Skeletal muscle tissue (tissue), 4 donors: ENCODE data around the gene DDX10. TPM values are rescaled to one million over a fixed set of nuclear protein-coding genes. Genes with fewer than 3 reads are reported as not detected.

ENCODE experiments used
- H3K27ac ChIP-seq: one replicate; pipeline ENCODE4 v1.7.0; 2013; ENCODE audit warnings: mild to moderate bottlenecking, low read depth, low read length, inconsistent platforms
- H3K27me3 ChIP-seq, 3 donors: one replicate each; pipeline ENCODE4 v1.7.0; 2013; ENCODE audit warnings: low read length in 3 of 3; ENCODE audit not compliant: control insufficient read depth in 3 of 3, insufficient read depth in 3 of 3
- H3K36me3 ChIP-seq, 3 donors: one replicate each; pipeline ENCODE4 v1.7.0; 2013; ENCODE audit warnings: low read length in 3 of 3; ENCODE audit not compliant: control insufficient read depth in 3 of 3, insufficient read depth in 3 of 3
- H3K4me1 ChIP-seq, 3 donors: one replicate each; pipeline ENCODE4 v1.7.0; 2013; ENCODE audit warnings: low read length in 3 of 3, mild to moderate bottlenecking in 3 of 3; ENCODE audit not compliant: control insufficient read depth in 3 of 3, insufficient read depth in 3 of 3
- H3K4me3 ChIP-seq, 3 donors: one replicate each; pipeline ENCODE4 v1.7.0; 2013; ENCODE audit warnings: low read length in 3 of 3
- H3K9ac ChIP-seq, 3 donors: one replicate each; pipeline ENCODE4 v1.7.0; 2013; ENCODE audit warnings: low read length in 3 of 3, mild to moderate bottlenecking in 3 of 3, moderate library complexity in 2 of 3, low read depth in 1 of 3
- H3K9me3 ChIP-seq, 3 donors: one replicate each; pipeline ENCODE4 v1.7.0; 2013; ENCODE audit warnings: low read length in 3 of 3; ENCODE audit not compliant: control insufficient read depth in 3 of 3
- total RNA-seq: library from RNA; depleted of rRNA; stranded (reverse); fragments of >200 nt; gene quantifications from one replicate; pipeline ENCODE4 v1.2.3, GENCODE V29; 2014
- donor health status: Osteomylitis.

The DDX10 gene
- total RNA-seq, 1 donor from 2014 or later, result 19.3 TPM

DNA sequence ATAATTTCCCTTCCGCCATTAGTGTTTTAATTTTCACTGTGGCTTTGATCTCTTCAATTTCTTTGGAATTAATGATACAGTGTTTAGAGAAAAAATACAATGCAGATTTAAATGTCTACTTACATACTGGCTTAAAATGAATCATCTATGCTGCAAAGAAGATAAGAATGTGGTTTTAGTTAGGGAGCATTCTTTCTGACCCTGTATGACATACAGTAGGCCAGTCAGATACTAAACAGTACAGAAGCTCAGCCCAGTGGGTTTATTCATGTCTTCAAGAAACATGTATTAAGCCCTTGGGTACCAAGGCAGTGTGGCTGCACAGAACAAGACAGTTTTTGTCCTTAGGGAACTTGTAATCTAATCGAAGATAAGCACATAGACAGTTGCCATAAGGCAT is 268.8 kb downstream of the DDX10 start:
- Histone ChIP-seq H3K36me3 (no peaks in the 10 kb centered on the region), H3K27ac (no peak overlapping the region), H3K9ac (no peak overlapping the region), H3K9me3 (no peaks in the 10 kb centered on the region), H3K27me3 (no peaks in the 10 kb centered on the region), H3K4me3 (no peak overlapping the region), H3K4me1 (peaks cover 0 to 4% (median 0%) of the 10 kb centered on the region in 3 donors)

DNA sequence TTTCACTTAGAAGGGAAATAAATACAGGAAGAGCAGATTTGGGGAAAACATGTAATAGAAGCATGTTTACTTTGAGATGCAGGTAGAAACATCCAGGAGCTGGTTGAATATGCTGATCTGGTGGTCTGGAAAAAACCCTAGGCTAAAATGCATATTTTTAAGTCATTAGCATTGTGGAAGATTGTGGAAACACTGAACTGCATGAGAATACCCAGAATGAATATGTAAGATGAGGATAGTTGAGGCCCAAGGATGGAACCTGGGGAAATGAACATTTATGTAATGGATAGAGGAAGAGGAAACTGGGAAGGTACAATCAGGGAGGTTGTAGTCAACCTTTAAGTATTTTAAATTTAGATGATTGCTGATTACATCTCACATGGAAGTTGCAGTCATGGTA is 269.4 kb downstream of the DDX10 start:
- Histone ChIP-seq H3K4me1 (peaks cover 0 to 2% (median 0%) of the 10 kb centered on the region in 3 donors), H3K36me3 (no peaks in the 10 kb centered on the region), H3K4me3 (no peak overlapping the region), H3K9ac (no peak overlapping the region), H3K27ac (no peak overlapping the region), H3K9me3 (no peaks in the 10 kb centered on the region), H3K27me3 (no peaks in the 10 kb centered on the region)

DNA sequence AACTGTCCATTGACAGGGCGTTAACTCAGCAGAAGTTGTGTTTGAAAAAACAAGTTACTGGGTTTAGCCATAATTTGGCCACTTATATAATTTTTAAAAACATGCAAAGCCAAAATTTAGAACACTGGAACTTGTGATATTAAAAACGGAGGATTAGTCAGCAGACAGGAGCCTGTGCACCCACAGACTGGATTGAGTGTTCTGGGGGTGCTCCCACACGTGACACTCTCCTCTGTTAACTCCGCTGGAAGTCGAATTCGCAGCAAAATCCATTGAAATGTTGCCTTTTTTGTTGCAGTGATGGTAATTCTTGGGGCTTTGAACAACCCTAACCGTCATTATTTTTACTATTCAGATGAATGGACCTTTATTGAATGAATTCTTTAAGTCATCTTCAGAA is 269.8 kb downstream of the DDX10 start:
- H3K36me3 ChIP-seq, result peaks cover 0 to 1% (median 0%) of the 10 kb centered on the region in 3 donors

DNA sequence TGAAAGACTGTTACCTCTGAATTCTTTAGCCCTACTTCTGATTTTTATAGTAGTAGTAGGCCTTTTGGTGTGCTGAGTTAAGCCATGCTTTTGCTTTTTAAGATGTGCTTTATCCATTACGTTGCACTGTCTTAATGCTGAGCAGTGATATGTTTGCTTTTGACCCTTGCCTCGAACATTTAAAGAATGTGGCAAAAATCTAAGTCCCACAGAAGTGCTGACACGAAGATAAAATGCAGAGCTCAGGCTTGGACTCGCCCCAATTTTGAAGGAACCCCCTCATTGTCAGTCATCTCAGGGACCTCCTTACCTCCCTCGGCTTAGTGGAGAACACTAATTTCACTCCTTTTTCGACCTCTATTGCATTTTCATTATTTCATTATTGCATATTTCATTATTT is 272.9 kb downstream of the DDX10 start:
- Histone ChIP-seq H3K36me3 (peaks cover 4 to 13% (median 11%) of the 10 kb centered on the region in 3 donors), H3K27ac (no peak overlapping the region), H3K27me3 (no peaks in the 10 kb centered on the region), H3K9me3 (no peaks in the 10 kb centered on the region), H3K4me1 (peaks cover 0 to 2% (median 0%) of the 10 kb centered on the region in 3 donors), H3K4me3 (no peak overlapping the region), H3K9ac (no peak overlapping the region)

More for the DNA sequence above, 269.8 kb downstream of the DDX10 start:
- Histone ChIP-seq H3K27me3 (no peaks in the 10 kb centered on the region), H3K27ac (no peak overlapping the region), H3K9ac (no peak overlapping the region), H3K4me3 (no peak overlapping the region), H3K4me1 (peaks cover 0 to 2% (median 0%) of the 10 kb centered on the region in 3 donors), H3K9me3 (no peaks in the 10 kb centered on the region)

DNA sequence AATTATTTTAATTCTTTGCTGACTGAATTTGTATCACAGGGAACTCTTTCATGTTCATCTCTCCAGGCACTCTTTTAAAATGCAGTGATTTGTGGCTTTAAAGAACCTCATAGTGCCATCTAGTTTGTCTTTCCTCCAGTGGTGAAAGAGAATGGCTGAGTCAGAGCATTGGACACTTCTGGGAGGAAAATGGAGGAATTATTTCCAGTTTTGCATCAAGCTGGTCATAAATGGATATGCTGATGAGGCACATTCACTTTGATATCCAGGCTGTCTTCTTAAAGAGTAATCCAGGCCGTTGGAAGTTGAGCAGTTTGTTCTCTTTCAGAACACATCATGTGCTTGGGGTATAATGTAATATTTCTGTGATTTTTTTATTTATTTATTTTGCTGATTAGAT is 273.7 kb downstream of the DDX10 start:
- H3K27ac ChIP-seq, result no peak overlapping the region
- no peaks in the 10 kb centered on the region for H3K9me3 ChIP-seq
- peaks cover 0 to 2% (median 0%) of the 10 kb centered on the region in 3 donors for H3K4me1 ChIP-seq
- peaks cover 4 to 15% (median 11%) of the 10 kb centered on the region in 3 donors for H3K36me3 ChIP-seq
- no peak overlapping the region for H3K9ac ChIP-seq
- no peaks in the 10 kb centered on the region for H3K27me3 ChIP-seq
- H3K4me3 ChIP-seq, result no peak overlapping the region

DNA sequence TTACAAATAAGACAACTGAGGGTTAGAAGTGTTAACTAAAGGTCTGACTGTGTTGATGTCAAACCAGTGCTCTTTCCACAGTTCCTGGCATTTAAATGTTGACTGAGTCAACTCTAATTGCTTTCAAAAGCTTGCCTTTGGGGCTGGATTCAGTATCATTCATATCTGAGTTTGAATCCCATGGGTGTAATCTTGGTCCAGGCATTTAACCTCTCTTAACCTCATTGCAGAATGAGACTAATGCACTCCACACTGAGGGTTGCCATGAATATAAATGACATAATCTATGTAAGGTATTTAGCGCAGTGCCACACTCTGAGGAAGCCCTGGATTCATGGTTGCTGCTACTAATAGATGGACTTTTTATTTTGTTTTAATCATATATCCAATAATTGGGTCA is 274.3 kb downstream of the DDX10 start:
- Histone ChIP-seq H3K9me3 (no peaks in the 10 kb centered on the region), H3K27ac (no peak overlapping the region), H3K36me3 (peaks cover 4 to 15% (median 11%) of the 10 kb centered on the region in 3 donors)

DNA sequence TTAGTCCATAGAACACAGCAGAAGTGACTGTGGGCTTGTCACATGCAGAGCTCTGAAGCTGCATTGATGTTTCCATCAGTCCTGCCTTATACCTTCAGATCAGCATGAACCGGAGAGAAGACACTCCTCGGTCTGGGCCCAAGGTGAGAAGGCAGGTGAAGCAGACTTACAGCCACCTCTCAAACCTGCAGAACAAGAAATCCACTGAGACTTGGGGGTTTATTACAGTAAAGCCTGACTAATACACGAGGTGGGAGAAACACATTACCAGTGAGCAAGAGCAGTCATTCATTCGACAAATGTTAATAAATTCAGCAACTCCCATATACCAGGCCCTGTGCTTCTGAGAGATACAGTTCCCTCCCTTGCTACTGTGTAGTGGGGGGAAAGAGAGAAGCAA is 279.0 kb downstream of the DDX10 start:
- no peak overlapping the region for H3K27ac ChIP-seq
- peaks cover 0 to 2% (median 0%) of the 10 kb centered on the region in 3 donors for H3K4me1 ChIP-seq
- H3K9me3 ChIP-seq, result no peaks in the 10 kb centered on the region
- H3K4me3 ChIP-seq, result no peak overlapping the region
- H3K9ac ChIP-seq, result no peak overlapping the region
- no peaks in the 10 kb centered on the region for H3K27me3 ChIP-seq
- peaks cover 4 to 15% (median 11%) of the 10 kb centered on the region in 3 donors for H3K36me3 ChIP-seq

More for the DNA sequence above, 274.3 kb downstream of the DDX10 start:
- Histone ChIP-seq H3K4me3 (no peak overlapping the region), H3K4me1 (peaks cover 0 to 2% (median 0%) of the 10 kb centered on the region in 3 donors), H3K9ac (no peak overlapping the region), H3K27me3 (no peaks in the 10 kb centered on the region)

DNA sequence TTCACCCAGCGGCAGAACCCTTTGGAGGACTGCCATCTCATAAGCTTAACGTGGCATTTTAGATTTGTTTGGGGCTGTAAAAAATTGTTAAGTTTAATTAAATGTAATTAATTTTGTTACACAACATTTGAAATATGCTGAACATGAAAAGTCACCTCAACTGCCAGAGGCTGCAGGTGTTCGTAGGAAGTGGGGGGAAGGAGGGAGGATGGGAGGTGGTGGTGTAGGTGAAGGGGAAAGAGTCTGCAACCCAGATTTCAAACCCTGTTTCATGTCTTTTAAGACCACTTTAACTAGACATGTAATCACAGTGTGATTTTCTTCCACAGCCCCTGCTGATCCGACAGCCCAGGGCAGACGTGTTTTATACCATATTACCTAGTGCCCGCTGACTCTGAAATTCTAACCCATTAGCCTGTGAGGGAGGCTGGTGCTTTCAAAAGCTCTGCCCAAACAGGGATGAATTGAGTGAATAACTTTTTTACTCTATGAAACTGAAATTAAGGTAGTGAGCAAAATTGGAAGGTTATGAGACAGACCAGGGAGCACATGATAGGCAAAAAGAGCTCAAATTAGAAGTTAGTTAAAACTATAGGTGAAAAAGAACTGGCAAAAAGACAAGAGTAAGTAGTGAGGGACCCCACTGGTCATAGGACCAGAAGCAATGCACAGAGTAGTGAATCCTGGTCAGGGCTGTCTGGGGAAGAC is 279.8 kb downstream of the DDX10 start:
- H3K27ac ChIP-seq, result no peak overlapping the region
- no peaks in the 10 kb centered on the region for H3K9me3 ChIP-seq
- peaks cover 4 to 15% (median 10%) of the 10 kb centered on the region in 3 donors for H3K36me3 ChIP-seq
- no peaks in the 10 kb centered on the region for H3K27me3 ChIP-seq
- no peak overlapping the region for H3K9ac ChIP-seq
- no peaks in the 10 kb centered on the region for H3K4me1 ChIP-seq
- H3K4me3 ChIP-seq, result no peak overlapping the region

DNA sequence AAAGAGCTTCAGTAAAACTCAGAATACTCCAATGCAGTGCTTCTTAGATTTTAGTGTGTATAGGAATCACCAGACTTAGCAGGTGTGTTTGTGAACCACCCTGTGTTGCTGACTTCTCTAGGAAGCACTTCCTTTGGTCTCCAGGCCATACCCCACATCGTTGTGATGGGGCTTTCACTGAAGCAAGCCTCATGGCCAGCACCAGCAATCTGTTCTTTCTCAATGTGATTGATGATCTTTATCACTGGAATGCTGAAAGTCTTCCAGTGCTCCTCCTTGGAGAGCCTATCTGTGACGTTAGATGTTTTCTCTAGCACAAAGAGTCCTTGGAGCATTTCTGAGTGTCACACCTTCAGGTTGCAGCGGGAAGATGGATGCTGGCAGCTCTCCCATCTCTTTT is 280.5 kb downstream of the DDX10 start:
- H3K9ac ChIP-seq, result no peak overlapping the region
- H3K27ac ChIP-seq, result no peak overlapping the region
- no peaks in the 10 kb centered on the region for H3K4me1 ChIP-seq
- H3K27me3 ChIP-seq, result no peaks in the 10 kb centered on the region
- no peaks in the 10 kb centered on the region for H3K9me3 ChIP-seq
- H3K36me3 ChIP-seq, result peaks cover 3 to 11% (median 4%) of the 10 kb centered on the region in 3 donors
- H3K4me3 ChIP-seq, result no peak overlapping the region

DNA sequence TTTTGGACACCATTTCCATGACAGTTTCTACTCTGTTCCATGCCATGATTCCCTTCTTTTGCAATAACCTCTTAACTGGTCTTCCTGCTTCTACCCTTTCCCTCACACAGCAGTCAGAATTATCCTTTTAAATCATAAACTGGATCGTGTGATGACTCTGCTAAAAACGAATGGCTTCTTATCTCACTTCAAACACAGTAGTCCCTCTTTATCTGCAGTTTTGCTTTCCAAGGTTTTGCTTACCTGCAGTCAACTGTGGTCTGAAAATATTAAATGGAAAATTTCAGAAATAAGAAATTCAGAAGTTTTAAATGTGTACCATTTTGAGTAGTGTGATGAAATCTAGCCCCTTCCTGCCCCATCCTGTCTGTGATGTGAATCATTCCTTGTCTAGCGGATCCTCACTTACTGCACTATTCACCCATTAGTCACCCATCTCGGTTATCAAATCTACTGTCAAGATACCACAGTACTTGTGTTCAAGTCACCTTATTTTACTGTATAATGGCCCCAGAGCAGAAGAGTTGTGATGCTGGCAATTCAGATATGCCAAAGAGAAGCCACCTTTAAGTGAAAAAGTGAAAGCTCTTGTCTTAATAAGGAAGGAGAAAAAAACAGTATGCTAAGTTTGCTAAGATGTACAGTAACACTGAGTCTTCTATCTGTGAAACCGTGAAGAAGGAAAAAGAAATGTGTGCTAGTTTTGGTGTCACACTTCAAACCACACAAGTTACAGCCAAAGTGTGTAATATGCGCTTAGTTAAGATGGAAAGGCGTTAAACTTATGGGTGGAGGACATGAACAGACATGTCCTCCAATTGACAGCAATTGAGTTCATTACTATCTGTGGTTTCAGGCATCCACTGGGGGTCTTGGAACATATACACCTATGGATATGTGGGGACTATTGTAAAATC is 283.0 kb downstream of the DDX10 start:
- Histone ChIP-seq H3K9ac (no peak overlapping the region), H3K27ac (no peak overlapping the region), H3K9me3 (no peaks in the 10 kb centered on the region), H3K36me3 (peaks cover 0 to 2% (median 0%) of the 10 kb centered on the region in 3 donors), H3K4me1 (no peaks in the 10 kb centered on the region), H3K4me3 (no peak overlapping the region), H3K27me3 (no peaks in the 10 kb centered on the region)
